ENCODE results near the gene ELOVL1. TPM values are rescaled to one million over a fixed set of nuclear protein-coding genes. Genes with fewer than 3 reads are reported as not detected.
"Not testable (repeated sequence)": the region's sequence is repeated elsewhere in the genome, so short reads cannot be mapped to it uniquely, and the experiment has no call there.

The ELOVL1 gene
- 100 to 1,000 TPM in 2 of 3 donors, 10 to 100 TPM in 1; 99.8 to 189 (median 113) TPM for polyA plus RNA-seq

DNA sequence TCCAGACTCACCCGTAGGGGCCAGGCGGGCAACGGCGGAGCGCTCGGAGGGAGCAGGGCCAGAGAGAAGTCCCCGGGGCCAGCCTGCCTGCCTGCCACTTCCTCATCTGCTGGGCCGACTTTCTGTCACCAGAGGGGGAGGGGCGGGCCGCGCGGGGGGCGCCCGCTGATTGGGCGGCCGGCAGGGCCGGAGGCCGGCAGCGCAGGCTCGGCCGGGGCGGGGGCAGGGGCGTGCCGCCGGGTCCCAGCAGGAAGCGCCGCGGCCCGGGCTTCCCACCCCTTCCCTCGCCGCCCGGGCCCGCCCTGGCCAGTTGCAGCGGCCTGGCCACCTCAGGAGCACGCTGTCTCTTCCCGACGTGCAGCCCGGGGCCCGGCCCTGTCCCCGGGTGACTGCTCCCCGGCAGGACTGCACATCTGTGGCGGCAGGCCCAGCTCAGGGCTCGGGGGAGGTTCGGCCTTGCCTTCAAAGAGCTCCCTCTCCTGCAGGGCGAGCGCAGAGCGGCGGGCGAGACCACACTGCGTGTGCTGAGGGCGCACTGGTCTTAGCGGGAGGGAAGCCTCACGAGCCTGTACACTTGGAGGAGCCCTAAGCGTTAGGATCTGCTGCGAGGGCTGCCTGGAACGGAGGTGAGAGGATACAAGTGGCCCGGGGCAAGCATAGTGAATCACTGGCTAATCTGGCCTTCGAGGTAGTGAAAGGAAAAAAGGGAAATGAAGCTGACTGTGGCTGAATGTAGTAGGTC lies at the start of gene ELOVL1:
ELOVL1 (minus strand) TSS at position 108 of the 742 bp plus-strand sequence. CDS start 2,402 bp downstream, outside the sequence.
- Mint-ChIP-seq H3K36me3 (peaks cover 2 to 19% (median 5%) of the 10 kb centered on the region in 3 donors), H3K4me3 (peak within 1 kb of the TSS; percentile 91 to 93 (median 92)), H3K27ac (peak within 1 kb of the TSS; percentile 84 to 98 (median 93)), H3K9me3 (no peaks in the 10 kb centered on the region), H3K27me3 (ENCODE audit: low read depth in 3 of 3) (peaks cover 3 to 7% (median 3%) of the 10 kb centered on the region in 3 donors), H3K4me1 (peaks cover 44 to 45% of the 10 kb centered on the region in 2 donors)
- peak; percentile 86 to 89 (median 89) for DNase-seq

- H3K4me1 Mint-ChIP-seq: no peaks in the 10 kb centered on the region
- no peaks in the 10 kb centered on the region for H3K9me3 Mint-ChIP-seq
- H3K4me3 Mint-ChIP-seq: no peak overlapping the region
- no peak overlapping the region for H3K27ac Mint-ChIP-seq
- H3K36me3 Mint-ChIP-seq: peaks cover 6 to 22% (median 10%) of the 10 kb centered on the region in 3 donors
- DNase-seq: no peak
- H3K27me3 Mint-ChIP-seq (ENCODE audit: low read depth in 3 of 3): peaks cover 0 to 1% (median 0%) of the 10 kb centered on the region in 3 donors
Observed at GRCh38 chr1:43415901-43416300, 48.1 kb upstream of the ELOVL1 start.

DNA sequence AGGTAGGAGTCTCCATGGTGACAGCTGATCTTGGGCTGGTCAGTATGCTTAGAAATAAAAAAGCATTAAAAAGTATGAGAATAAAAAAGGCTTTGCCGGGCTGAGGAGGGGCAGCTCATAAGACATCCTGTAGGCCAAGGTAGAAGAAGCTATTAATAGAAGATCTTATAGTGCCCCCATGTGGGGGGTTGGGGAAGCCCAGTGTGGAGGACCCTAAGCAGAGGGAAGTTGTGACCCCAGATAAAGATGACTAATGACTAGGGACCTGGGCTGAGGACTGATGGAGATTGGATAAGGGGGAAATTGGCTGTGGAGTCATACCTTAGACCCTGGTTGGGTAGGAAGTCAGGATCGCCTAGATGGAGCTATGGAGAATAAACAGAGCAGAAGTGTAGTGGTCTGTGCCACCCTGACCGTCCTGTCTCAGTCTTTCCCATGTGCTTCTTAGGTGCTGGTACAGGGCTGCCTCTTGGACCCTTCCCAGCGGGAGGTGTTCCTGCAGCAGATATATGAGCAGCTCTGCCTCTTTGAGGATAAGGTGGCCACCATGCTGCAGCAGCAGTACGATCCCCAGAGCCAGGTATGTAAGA lies 46.9 kb upstream of the ELOVL1 start:
- no peaks in the 10 kb centered on the region for H3K4me1 Mint-ChIP-seq
- H3K4me3 Mint-ChIP-seq: no peak overlapping the region
- H3K9me3 Mint-ChIP-seq: no peaks in the 10 kb centered on the region
- peak overlapping the region in 2 of 6 donors; percentile 27 to 33 for H3K27ac Mint-ChIP-seq
- peaks cover 6 to 16% (median 7%) of the 10 kb centered on the region in 3 donors for H3K36me3 Mint-ChIP-seq
- H3K27me3 Mint-ChIP-seq (ENCODE audit: low read depth in 3 of 3): peaks cover 0 to 1% (median 0%) of the 10 kb centered on the region in 3 donors
- DNase-seq: peak; percentile 53 to 66 (median 58)

- not testable (repeated sequence) for DNase-seq; H3K4me3 Mint-ChIP-seq; H3K4me1 Mint-ChIP-seq; H3K9me3 Mint-ChIP-seq; H3K27me3 Mint-ChIP-seq (ENCODE audit: low read depth in 3 of 3)
- H3K36me3 Mint-ChIP-seq: peaks cover 14 to 20% (median 19%) of the 10 kb centered on the region in 3 donors
- H3K27ac Mint-ChIP-seq: peak overlapping the region in 1 of 6 donors; percentile 33
Observed at GRCh38 chr1:43413426-43413825, 45.6 kb upstream of the ELOVL1 start.

- Mint-ChIP-seq H3K27ac (no peak overlapping the region), H3K36me3 (peaks cover 22 to 33% (median 31%) of the 10 kb centered on the region in 3 donors)
- no peak for DNase-seq
Observed at GRCh38 chr1:43410571-43410970, 42.8 kb upstream of the ELOVL1 start.

DNA sequence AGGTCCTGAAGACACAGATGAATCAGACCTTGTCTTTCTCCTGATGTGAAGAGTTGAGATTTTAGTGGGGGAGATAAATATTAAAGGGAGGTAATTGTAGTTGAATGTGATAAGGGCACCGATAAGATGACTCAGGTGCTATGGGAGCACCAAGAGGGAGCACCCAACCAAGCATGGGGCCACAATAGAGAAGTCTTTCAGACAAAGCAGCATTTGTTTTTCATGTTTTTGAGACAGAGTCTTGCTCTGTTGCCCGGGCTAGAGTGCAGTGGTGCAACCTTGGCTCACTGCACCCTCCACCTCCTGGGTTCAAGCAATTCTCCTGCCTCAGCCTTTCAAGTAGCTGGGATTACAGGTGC lies 38.0 kb upstream of the ELOVL1 start:
- Mint-ChIP-seq H3K27ac (no peak overlapping the region), H3K4me1 (peaks cover 2 to 13% of the 10 kb centered on the region in 2 donors), H3K36me3 (peaks cover 29 to 44% (median 30%) of the 10 kb centered on the region in 3 donors), H3K9me3 (no peaks in the 10 kb centered on the region), H3K27me3 (ENCODE audit: low read depth in 3 of 3) (peaks cover 0 to 1% (median 0%) of the 10 kb centered on the region in 3 donors), H3K4me3 (no peak overlapping the region)
- no peak for DNase-seq

More at GRCh38 chr1:43410571-43410970, 42.8 kb upstream of the ELOVL1 start:
- no peaks in the 10 kb centered on the region for H3K4me1 Mint-ChIP-seq
- H3K27me3 Mint-ChIP-seq (ENCODE audit: low read depth in 3 of 3): peaks cover 0 to 3% (median 0%) of the 10 kb centered on the region in 3 donors
- no peaks in the 10 kb centered on the region for H3K9me3 Mint-ChIP-seq
- no peak overlapping the region for H3K4me3 Mint-ChIP-seq

DNA sequence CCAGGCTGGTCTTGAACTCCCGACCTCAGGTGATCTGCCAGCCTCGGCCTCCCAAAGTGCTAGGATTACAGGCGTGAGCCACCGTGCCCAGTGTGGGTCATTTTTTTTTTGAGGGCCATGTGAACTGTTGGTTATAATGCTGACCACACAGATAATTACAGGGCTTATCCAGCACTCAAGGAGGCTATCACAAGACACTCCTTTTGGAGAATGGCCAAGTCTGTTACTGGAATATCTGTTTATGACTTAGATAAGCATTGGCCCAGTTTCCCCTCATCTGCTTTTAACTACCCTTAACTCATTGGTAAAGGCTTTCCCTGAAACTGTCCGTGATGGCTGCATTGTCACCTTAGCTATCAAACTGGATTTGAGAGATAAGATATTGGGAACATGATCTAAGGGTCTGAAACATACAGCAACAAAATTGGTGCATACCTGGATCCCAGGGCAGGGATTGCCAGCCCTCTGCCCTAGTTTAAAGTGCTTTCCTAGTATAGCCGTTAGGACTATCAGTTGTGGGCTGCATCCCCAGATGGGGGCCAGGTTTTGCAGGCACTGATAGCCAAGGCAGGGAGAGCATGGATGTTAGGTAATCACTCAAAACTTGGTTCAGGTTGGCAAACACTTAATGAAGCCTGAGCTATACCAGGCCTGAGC lies 37.5 kb upstream of the ELOVL1 start:
- Mint-ChIP-seq H3K27me3 (ENCODE audit: low read depth in 3 of 3) (peaks cover 0 to 1% (median 0%) of the 10 kb centered on the region in 3 donors), H3K4me1 (peaks cover 2 to 13% of the 10 kb centered on the region in 2 donors), H3K9me3 (no peaks in the 10 kb centered on the region), H3K36me3 (peaks cover 29 to 44% (median 30%) of the 10 kb centered on the region in 3 donors), H3K27ac (no peak overlapping the region), H3K4me3 (no peak overlapping the region)
- DNase-seq: no peak

GRCh38 chr1:43404353-43404752 lies 36.5 kb upstream of the ELOVL1 start:
- no peak overlapping the region for H3K27ac Mint-ChIP-seq
- no peaks in the 10 kb centered on the region for H3K9me3 Mint-ChIP-seq
- H3K4me3 Mint-ChIP-seq: no peak overlapping the region
- peaks cover 2 to 13% of the 10 kb centered on the region in 2 donors for H3K4me1 Mint-ChIP-seq
- peaks cover 0 to 1% (median 0%) of the 10 kb centered on the region in 3 donors for H3K27me3 Mint-ChIP-seq (ENCODE audit: low read depth in 3 of 3)
- H3K36me3 Mint-ChIP-seq: peaks cover 25 to 42% (median 29%) of the 10 kb centered on the region in 3 donors
- no peak for DNase-seq

GRCh38 chr1:43402089-43402865 lies 34.5 kb upstream of the ELOVL1 start:
- H3K27me3 Mint-ChIP-seq (ENCODE audit: low read depth in 3 of 3): peaks cover 0 to 1% (median 0%) of the 10 kb centered on the region in 3 donors
- H3K4me1 Mint-ChIP-seq: peaks cover 2 to 13% of the 10 kb centered on the region in 2 donors
- DNase-seq: no peak
- peaks cover 16 to 34% (median 21%) of the 10 kb centered on the region in 3 donors for H3K36me3 Mint-ChIP-seq
- no peak overlapping the region for H3K4me3 Mint-ChIP-seq
- peak overlapping the region in 4 of 6 donors; percentile 1 to 61 (median 8) for H3K27ac Mint-ChIP-seq
- H3K9me3 Mint-ChIP-seq: no peaks in the 10 kb centered on the region

DNA sequence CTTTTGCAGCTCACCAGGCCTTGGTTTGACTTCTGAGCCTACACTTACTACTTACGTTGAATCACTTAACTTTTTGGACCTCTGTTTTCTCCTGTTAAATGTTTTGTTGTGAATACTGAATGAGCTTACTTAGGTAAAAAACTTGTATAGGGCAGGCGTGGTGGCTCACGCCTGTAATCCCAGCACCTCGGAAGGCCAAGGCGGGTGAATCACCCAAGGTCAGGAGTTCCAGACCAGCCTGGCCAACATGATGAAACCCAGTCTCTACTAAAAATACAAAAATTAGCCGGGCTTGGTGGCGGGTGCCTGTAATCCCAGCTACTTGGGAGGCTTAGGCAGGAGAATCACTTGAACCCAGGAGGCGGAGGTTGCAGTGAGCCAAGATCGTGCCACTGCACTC lies 32.6 kb upstream of the ELOVL1 start:
- peaks cover 3 to 21% (median 11%) of the 10 kb centered on the region in 3 donors for H3K36me3 Mint-ChIP-seq
- H3K4me3 Mint-ChIP-seq; DNase-seq; H3K27ac Mint-ChIP-seq; H3K27me3 Mint-ChIP-seq (ENCODE audit: low read depth in 3 of 3); H3K9me3 Mint-ChIP-seq: not testable (repeated sequence)
- peaks cover 6 to 24% of the 10 kb centered on the region in 2 donors for H3K4me1 Mint-ChIP-seq

DNA sequence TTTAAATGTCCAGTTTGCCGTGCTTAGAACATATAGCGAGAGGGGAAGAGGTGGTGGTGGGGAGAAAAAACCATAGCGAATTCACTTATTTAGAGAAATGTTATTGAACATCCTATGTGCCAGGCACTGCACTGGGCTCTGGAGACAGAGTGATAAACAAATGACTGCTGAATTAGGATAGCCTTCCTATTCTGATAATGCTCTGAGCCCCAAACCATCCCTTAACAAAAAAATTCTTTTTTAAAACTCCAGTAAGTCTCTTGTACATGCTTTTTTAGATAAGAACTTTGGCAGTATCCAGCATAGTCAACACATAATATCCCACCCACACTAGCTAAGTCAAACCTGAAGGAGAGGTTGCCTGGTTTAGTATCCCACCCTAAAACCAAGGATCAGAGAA lies 30.4 kb upstream of the ELOVL1 start:
- DNase-seq: no peak
- Mint-ChIP-seq H3K27ac (no peak overlapping the region), H3K4me1 (peaks cover 6 to 32% of the 10 kb centered on the region in 2 donors), H3K9me3 (no peaks in the 10 kb centered on the region), H3K36me3 (peaks cover 3 to 6% (median 3%) of the 10 kb centered on the region in 3 donors), H3K4me3 (no peak overlapping the region), H3K27me3 (ENCODE audit: low read depth in 3 of 3) (no peaks in the 10 kb centered on the region)

DNA sequence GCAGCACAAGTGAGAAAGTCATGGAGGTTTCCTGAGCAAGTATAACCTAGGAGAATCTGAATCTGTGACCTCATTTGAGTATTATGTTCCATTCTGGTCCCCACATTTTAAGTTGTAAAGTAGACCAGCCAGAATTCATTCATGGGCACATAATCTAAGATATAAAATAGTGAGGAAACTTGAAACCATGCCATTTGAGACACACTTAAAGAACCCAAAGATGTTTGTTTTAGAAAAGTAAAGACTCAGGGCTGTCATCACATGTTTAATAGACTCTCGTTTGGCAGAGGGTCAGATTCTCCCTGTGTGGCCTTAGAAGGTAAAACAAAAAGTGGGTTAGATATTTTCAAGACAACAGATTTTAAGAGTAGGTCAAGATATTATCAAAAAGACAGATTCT lies 28.2 kb upstream of the ELOVL1 start:
- no peaks in the 10 kb centered on the region for H3K27me3 Mint-ChIP-seq (ENCODE audit: low read depth in 3 of 3)
- H3K36me3 Mint-ChIP-seq: no peaks in the 10 kb centered on the region
- no peak overlapping the region for H3K27ac Mint-ChIP-seq
- peaks cover 13 to 32% of the 10 kb centered on the region in 2 donors for H3K4me1 Mint-ChIP-seq
- DNase-seq: no peak
- no peaks in the 10 kb centered on the region for H3K9me3 Mint-ChIP-seq
- H3K4me3 Mint-ChIP-seq: no peak overlapping the region

DNA sequence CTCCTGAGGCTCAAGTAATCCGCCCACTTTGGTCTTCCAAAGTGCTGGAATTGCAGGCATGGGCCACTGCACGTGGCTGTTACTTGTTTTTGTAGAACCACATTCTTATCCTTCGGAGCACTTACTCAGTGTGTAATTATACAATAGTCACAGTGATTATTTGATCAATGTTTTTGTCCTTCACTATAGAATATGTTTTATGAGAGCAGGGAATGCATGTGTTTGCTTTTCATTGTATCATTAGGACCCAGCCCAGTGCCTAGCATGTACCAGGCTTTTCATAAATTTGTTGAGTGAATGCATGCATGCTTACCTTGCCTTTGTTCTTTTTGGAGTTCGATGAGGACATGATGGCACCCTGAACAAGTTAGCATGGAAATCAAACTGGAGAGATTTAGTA lies 27.7 kb upstream of the ELOVL1 start:
- no peak for DNase-seq
- no peaks in the 10 kb centered on the region for H3K36me3 Mint-ChIP-seq
- H3K4me3 Mint-ChIP-seq: no peak overlapping the region
- H3K9me3 Mint-ChIP-seq: no peaks in the 10 kb centered on the region
- H3K4me1 Mint-ChIP-seq: peaks cover 18 to 37% of the 10 kb centered on the region in 2 donors
- H3K27ac Mint-ChIP-seq: no peak overlapping the region
- no peaks in the 10 kb centered on the region for H3K27me3 Mint-ChIP-seq (ENCODE audit: low read depth in 3 of 3)
